ENCODE data around the gene LYRM4.

- TF ChIP-seq EZH2 (IDR thresholded peaks at IDR 0.05; ENCODE audit: borderline replicate concordance, low read length) (no peak), CTCF (IDR thresholded peaks at IDR 0.05; ENCODE audit: low read length) (no peak)
These were observed 25.9 kb downstream of the LYRM4 start for GRCh38 chr6:5234874-5235273.

Measured in OCI-LY1 (cell line).